ENCODE data around the gene ZSCAN5A.

Gene ZSCAN5A

DNA sequence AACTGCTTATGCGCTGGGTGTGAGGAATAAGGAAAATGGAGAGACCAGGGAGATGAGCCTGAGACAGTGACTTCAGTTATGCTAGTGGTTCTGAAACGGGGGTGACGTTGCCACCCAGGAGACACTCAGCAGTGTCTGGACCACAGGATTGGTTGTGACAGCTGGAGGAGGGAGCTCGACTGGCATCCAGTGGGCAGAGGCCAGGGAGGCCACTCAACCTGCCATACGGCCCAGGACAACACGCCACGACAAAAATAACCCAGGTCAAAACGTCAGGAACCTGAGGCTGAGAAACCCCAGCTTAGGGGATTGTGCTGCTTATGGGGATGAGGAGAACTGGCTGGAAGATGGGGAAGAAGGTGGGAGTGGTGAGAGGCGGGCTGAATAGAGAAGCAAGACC lies 10.4 kb downstream of the ZSCAN5A start:
- Histone ChIP-seq H3K36me3 (ENCODE audit: control insufficient read depth in 2 of 2, insufficient read depth in 1 of 2, low read length in 2 of 2) (peaks cover 3 to 13% of the 10 kb centered on the region in 2 experiments; a peak in 2 of 3 replicates), H3K9me3 (ENCODE audit: control insufficient read depth, insufficient read depth, low read depth, low read length) (no peaks in the 10 kb centered on the region), H3K4me1 (ENCODE audit: control insufficient read depth, insufficient read depth, low read length) (no peaks in the 10 kb centered on the region), H3K4me3 (ENCODE audit: low read depth, low read length) (no peak overlapping the region), H3K27ac (ENCODE audit: extremely low read depth, low read depth, low read length) (no peak overlapping the region)
- ChIA-PET CTCF (no interaction called here), POLR2A (no interaction called here)
- TF ChIP-seq YY2 (tag by site-specific recombination; IDR thresholded peaks at IDR 0.05) (no peak), ZBTB8A (tag by site-specific recombination; IDR thresholded peaks at IDR 0.05) (no peak), ZNF223 (tag by site-specific recombination; IDR thresholded peaks at IDR 0.05) (no peak), ZNF623 (tag by site-specific recombination; IDR thresholded peaks at IDR 0.05) (no peak), IKZF3 (tag by site-specific recombination; IDR thresholded peaks at IDR 0.05) (no peak), BCL11A (tag by site-specific recombination; IDR thresholded peaks at IDR 0.05; ENCODE audit: low read depth) (no peak), ZNF654 (tag by site-specific recombination; IDR thresholded peaks at IDR 0.05; ENCODE audit: low read depth) (no peak), ZNF138 (tag by site-specific recombination; IDR thresholded peaks at IDR 0.05; ENCODE audit: borderline replicate concordance) (no peak), ZNF473 (tag by site-specific recombination; IDR thresholded peaks at IDR 0.05) (no peak), ZNF621 (tag by site-specific recombination; IDR thresholded peaks at IDR 0.05) (no peak), ZNF544 (tag by site-specific recombination; IDR thresholded peaks at IDR 0.05) (no peak), ZSCAN30 (tag by site-specific recombination; IDR thresholded peaks at IDR 0.05) (no peak), GLIS1 (tag by site-specific recombination; IDR thresholded peaks at IDR 0.05) (no peak), KLF16 (tag by site-specific recombination; IDR thresholded peaks at IDR 0.05) (no peak), ZNF292 (tag by site-specific recombination; IDR thresholded peaks at IDR 0.05; ENCODE audit: borderline replicate concordance, low read depth) (no peak)
- TF ChIP-seq, protein P1, sequence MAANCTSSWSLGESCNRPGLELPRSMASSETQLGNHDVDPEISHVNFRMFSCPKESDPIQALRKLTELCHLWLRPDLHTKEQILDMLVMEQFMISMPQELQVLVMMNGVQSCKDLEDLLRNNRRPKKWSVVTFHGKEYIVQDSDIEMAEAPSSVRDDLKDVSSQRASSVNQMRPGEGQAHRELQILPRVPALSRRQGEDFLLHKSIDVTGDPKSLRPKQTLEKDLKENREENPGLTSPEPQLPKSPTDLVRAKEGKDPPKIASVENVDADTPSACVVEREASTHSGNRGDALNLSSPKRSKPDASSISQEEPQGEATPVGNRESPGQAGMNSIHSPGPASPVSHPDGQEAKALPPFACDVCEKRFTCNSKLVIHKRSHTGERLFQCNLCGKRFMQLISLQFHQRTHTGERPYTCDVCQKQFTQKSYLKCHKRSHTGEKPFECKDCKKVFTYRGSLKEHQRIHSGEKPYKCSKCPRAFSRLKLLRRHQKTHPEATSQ (tag by site-specific recombination; IDR thresholded peaks at IDR 0.05): no peak
- TF ChIP-seq, protein P2, sequence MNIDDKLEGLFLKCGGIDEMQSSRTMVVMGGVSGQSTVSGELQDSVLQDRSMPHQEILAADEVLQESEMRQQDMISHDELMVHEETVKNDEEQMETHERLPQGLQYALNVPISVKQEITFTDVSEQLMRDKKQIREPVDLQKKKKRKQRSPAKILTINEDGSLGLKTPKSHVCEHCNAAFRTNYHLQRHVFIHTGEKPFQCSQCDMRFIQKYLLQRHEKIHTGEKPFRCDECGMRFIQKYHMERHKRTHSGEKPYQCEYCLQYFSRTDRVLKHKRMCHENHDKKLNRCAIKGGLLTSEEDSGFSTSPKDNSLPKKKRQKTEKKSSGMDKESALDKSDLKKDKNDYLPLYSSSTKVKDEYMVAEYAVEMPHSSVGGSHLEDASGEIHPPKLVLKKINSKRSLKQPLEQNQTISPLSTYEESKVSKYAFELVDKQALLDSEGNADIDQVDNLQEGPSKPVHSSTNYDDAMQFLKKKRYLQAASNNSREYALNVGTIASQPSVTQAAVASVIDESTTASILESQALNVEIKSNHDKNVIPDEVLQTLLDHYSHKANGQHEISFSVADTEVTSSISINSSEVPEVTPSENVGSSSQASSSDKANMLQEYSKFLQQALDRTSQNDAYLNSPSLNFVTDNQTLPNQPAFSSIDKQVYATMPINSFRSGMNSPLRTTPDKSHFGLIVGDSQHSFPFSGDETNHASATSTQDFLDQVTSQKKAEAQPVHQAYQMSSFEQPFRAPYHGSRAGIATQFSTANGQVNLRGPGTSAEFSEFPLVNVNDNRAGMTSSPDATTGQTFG (tag by site-specific recombination; IDR thresholded peaks at IDR 0.05; ENCODE audit: borderline replicate concordance): no peak

DNA sequence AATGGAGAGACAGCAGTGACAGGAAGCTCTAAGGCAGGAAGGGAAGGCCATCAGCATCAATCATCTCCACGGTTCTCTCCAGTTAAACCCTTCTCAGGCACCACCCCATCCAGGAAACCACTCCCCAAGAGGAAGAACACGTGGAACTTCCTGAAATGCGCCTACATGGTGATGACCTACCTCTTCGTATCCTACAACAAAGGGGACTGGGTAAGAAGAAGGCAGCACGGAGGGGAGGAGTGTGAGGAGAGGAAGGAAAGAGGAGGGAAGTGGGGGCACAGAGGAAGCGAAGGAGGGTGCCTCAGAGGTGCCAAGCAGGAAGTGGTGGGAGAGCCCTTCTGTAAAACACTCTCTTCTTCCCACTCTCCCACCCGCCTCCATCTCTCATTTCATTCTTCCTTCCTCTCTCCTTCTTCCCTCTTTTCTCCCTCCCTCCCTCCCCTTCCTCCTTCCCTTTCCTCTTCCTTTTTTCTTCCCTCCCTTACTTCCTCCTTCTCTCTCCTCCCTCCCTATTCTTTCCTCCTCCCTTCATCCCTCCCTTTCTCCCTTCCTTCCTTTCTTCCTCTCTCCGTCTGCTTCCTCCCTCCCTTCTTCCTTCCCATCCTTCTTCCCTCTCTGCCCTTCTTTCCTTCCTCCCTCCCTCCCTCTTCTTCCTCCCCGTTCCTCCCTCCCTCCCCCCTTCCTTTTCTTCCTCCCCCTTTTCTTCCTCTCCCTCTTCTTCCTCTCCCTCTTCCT lies 12.6 kb downstream of the ZSCAN5A start:
- Histone ChIP-seq H3K9me3 (ENCODE audit: control insufficient read depth, insufficient read depth, low read depth, low read length) (no peaks in the 10 kb centered on the region), H3K27ac (ENCODE audit: extremely low read depth, low read depth, low read length) (no peak overlapping the region), H3K36me3 (ENCODE audit: control insufficient read depth in 2 of 2, insufficient read depth in 1 of 2, low read length in 2 of 2) (peaks cover 3 to 9% of the 10 kb centered on the region in 2 experiments; a peak in 2 of 3 replicates), H3K4me1 (ENCODE audit: control insufficient read depth, insufficient read depth, low read length) (no peaks in the 10 kb centered on the region), H3K4me3 (ENCODE audit: low read depth, low read length) (no peak overlapping the region)
- POLR2A ChIA-PET: no interaction called here
- TF ChIP-seq GLI2 (tag by site-specific recombination; IDR thresholded peaks at IDR 0.05; ENCODE audit: borderline replicate concordance, low read depth) (no peak), ZNF366 (tag by site-specific recombination; conservative IDR thresholded peaks at IDR 0.05) (peak; percentile 61), HOXC10 (CRISPR knock-in tag; IDR thresholded peaks at IDR 0.05) (no peak), MYNN (tag by site-specific recombination; IDR thresholded peaks at IDR 0.05; ENCODE audit: borderline replicate concordance) (no peak)
- TF ChIP-seq, protein P3, sequence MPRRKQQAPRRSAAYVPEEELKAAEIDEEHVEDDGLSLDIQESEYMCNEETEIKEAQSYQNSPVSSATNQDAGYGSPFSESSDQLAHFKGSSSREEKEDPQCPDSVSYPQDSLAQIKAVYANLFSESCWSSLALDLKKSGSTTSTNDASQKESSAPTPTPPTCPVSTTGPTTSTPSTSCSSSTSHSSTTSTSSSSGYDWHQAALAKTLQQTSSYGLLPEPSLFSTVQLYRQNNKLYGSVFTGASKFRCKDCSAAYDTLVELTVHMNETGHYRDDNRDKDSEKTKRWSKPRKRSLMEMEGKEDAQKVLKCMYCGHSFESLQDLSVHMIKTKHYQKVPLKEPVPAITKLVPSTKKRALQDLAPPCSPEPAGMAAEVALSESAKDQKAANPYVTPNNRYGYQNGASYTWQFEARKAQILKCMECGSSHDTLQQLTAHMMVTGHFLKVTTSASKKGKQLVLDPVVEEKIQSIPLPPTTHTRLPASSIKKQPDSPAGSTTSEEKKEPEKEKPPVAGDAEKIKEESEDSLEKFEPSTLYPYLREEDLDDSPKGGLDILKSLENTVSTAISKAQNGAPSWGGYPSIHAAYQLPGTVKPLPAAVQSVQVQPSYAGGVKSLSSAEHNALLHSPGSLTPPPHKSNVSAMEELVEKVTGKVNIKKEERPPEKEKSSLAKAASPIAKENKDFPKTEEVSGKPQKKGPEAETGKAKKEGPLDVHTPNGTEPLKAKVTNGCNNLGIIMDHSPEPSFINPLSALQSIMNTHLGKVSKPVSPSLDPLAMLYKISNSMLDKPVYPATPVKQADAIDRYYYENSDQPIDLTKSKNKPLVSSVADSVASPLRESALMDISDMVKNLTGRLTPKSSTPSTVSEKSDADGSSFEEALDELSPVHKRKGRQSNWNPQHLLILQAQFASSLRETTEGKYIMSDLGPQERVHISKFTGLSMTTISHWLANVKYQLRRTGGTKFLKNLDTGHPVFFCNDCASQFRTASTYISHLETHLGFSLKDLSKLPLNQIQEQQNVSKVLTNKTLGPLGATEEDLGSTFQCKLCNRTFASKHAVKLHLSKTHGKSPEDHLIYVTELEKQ (tag by site-specific recombination; IDR thresholded peaks at IDR 0.05; ENCODE audit: borderline replicate concordance): no peak
- CTCF ChIA-PET: interaction anchor here (1.2 to 5.5 kb wide), 2 partner anchors 8 to 49 kb away, joined by 3 to 51 read pairs; no protein-coding TSS in a partner anchor
